OCI-LY7 (cell line): ENCODE data around the gene CNTN4. TPM values are rescaled to one million over a fixed set of nuclear protein-coding genes. Genes with fewer than 3 reads are reported as not detected.

Experiments
- BruUV-seq: library from RNA; stranded (reverse); fragments of 400-500 nt; replicated peaks from 2 replicates; lab custom pipeline; 2021; lab: Mats Ljungman, UMichigan
- CTCF ChIA-PET: fragments of 300-600 bp; sonication (Branson Sonifier 250); formaldehyde crosslinking; loops from one replicate; lab custom pipeline; 2022; ENCODE audit warnings: antibody characterized with exemption; ENCODE audit not compliant: unreplicated experiment; lab: Charles Lee
- POLR2A ChIA-PET: fragments of 300-600 bp; sonication (Branson Sonifier 250); formaldehyde crosslinking; loops from one replicate; lab custom pipeline; 2022; ENCODE audit warnings: antibody characterized with exemption; lab: Charles Lee
- DNase-seq: peaks from one replicate; pipeline ENCODE4 v3.0.0-alpha.2; 2015; ENCODE audit warnings: low spot score
- H2AFZ ChIP-seq: fragments of 200-600 bp; sonication (generic), shearing (Covaris generic); 2 replicates; pipeline ENCODE4 v1.6.1; 2014; ENCODE audit warnings: mild to moderate bottlenecking, antibody characterized with exemption, low read length, moderate library complexity
- H3K27ac ChIP-seq: fragments of 200-600 bp; sonication (generic); 2 replicates; pipeline ENCODE4 v1.5.1; 2014; ENCODE audit warnings: mixed run types, low read depth, mild to moderate bottlenecking, moderate library complexity, low read length, inconsistent platforms; ENCODE audit not compliant: poor library complexity, severe bottlenecking
- H3K36me3 ChIP-seq: fragments of 200-600 bp; sonication (generic); 2 replicates; pipeline ENCODE4 v1.6.1; 2014; ENCODE audit warnings: mild to moderate bottlenecking, antibody characterized with exemption, low read length, moderate library complexity, mixed read lengths; ENCODE audit not compliant: insufficient read depth
- H3K4me1 ChIP-seq: fragments of 200-600 bp; sonication (generic); 2 replicates; pipeline ENCODE4 v1.5.1; 2014; ENCODE audit warnings: mild to moderate bottlenecking, low read length; ENCODE audit not compliant: insufficient read depth, poor library complexity, severe bottlenecking
- H3K4me2 ChIP-seq: fragments of 200-600 bp; sonication (generic); 2 replicates; pipeline ENCODE4 v1.6.1; 2014; ENCODE audit warnings: mild to moderate bottlenecking, low read length
- H3K4me3 ChIP-seq: fragments of 200-600 bp; sonication (generic); 2 replicates; pipeline ENCODE4 v1.5.1; 2014; ENCODE audit warnings: mild to moderate bottlenecking, low read depth, low read length; ENCODE audit not compliant: poor library complexity, severe bottlenecking
- H3K79me2 ChIP-seq: fragments of 200-600 bp; sonication (generic); 2 replicates; pipeline ENCODE4 v1.6.1; 2016; ENCODE audit warnings: low read depth, mild to moderate bottlenecking, low read length, moderate library complexity, mixed read lengths; ENCODE audit not compliant: insufficient read depth
- H3K9me2 ChIP-seq: fragments of 200-600 bp; sonication (generic); 2 replicates; pipeline ENCODE4 v1.6.1; 2016; ENCODE audit warnings: mild to moderate bottlenecking, low read length, mixed read lengths; ENCODE audit not compliant: insufficient read depth
- H3K9me3 ChIP-seq: fragments of 200-600 bp; sonication (generic); 2 replicates; pipeline ENCODE4 v1.6.1; 2014; ENCODE audit warnings: mild to moderate bottlenecking, mixed run types, low read length, mixed read lengths
- H4K20me1 ChIP-seq: fragments of 200-600 bp; sonication (generic); 2 replicates; pipeline ENCODE4 v1.6.1; 2014; ENCODE audit warnings: mild to moderate bottlenecking, antibody characterized with exemption, low read length, moderate library complexity, mixed read lengths; ENCODE audit not compliant: insufficient read depth
- CTCF ChIP-seq: fragments of 200-600 bp; sonication (generic); conservative IDR thresholded peaks from 2 replicates; pipeline ENCODE4 v1.5.1; 2014; ENCODE audit warnings: mild to moderate bottlenecking, antibody characterized with exemption, low read length, moderate library complexity, mixed read lengths
- EZH2phosphoT487 ChIP-seq: fragments of 200-600 bp; sonication (generic); IDR thresholded peaks from 2 replicates; pipeline ENCODE4 v1.6.1; 2018; ENCODE audit warnings: low read depth, borderline replicate concordance, mild to moderate bottlenecking, mixed run types, antibody characterized with exemption, low read length, moderate library complexity, mixed read lengths
- intact Hi-C: fragments of 100-400 bp; cut with micrococcal nuclease; formaldehyde crosslinking; loops from one replicate; pipeline ENCODE4 v1.10.0; 2022; ENCODE audit not compliant: unreplicated experiment
- total RNA-seq, 2 experiments: library from RNA; depleted of rRNA in 1 of 2; stranded (reverse); fragments of >200 nt in 1 of 2; shearing (Covaris generic) in 1 of 2; gene quantifications; 2 replicates each; pipeline ENCODE4 v1.2.3, GENCODE V29; 2014 to 2022

Gene CNTN4
- total RNA-seq, 2 experiments from 2014 or later = not detected

DNA sequence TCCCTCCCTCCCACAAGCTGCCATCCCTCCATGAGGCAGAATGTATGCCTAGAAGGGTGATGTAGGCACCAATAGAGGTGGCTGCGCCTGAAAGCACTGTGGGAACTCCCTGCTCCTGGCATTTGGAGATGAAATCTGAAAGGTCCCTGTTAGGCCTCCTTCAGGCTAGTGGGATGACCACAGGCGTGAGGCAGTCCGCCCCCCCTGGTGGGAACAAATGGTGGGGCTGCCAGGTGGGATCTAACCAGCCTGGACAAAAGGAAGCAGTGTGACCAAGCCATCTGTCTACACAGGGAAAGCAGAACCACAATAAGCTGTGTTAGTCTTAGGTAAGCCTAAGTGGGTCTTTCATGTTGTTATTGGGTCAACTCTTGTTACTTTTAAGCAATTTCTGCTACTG is 986.2 kb downstream of the CNTN4 start:
- ChIA-PET POLR2A (no interaction called here), CTCF (no interaction called here)
- intact Hi-C loops = loop anchor here (5.0 kb wide), 1 partner anchor 92 kb away; the partner anchor contains the start of gene CRBN
- TF ChIP-seq CTCF = no peak
- no peak for TF ChIP-seq EZH2phosphoT487
- Histone ChIP-seq H4K20me1 (no peaks in the 10 kb centered on the region), H3K79me2 (no peaks in the 10 kb centered on the region), H3K4me1 (peaks cover 31% of the 10 kb centered on the region), H3K9me2 (no peaks in the 10 kb centered on the region), H3K9me3 (no peaks in the 10 kb centered on the region), H3K27ac (no peak overlapping the region), H3K4me3 (no peak overlapping the region), H3K4me2 (no peak overlapping the region), H3K36me3 (no peaks in the 10 kb centered on the region), H2AFZ (no peak overlapping the region)
- no TSS peak for BruUV-seq
- no peak for DNase-seq

GRCh38 chr3:3085782-3086181 is 987.1 kb downstream of the CNTN4 start:
- Histone ChIP-seq H3K4me3 (no peak overlapping the region), H3K27ac (no peak overlapping the region), H2AFZ (no peak overlapping the region), H3K4me1 (peaks cover 36% of the 10 kb centered on the region), H4K20me1 (no peaks in the 10 kb centered on the region), H3K4me2 (no peak overlapping the region), H3K79me2 (no peaks in the 10 kb centered on the region), H3K36me3 (no peaks in the 10 kb centered on the region), H3K9me3 (no peaks in the 10 kb centered on the region), H3K9me2 (no peaks in the 10 kb centered on the region)
- intact Hi-C loops = loop anchor here (5.0 kb wide), 1 partner anchor 92 kb away; the partner anchor contains the start of gene CRBN
- ChIA-PET CTCF (interaction anchor here (0.6 kb wide), 1 partner anchor 58 kb away, joined by 4 read pairs; no protein-coding TSS in a partner anchor), POLR2A (interaction anchor here (0.5 to 0.7 kb wide), 2 partner anchors 65 to 72 kb away, joined by 4 read pairs; no protein-coding TSS in a partner anchor)
- DNase-seq = no peak
- no TSS peak for BruUV-seq
- TF ChIP-seq CTCF = no peak
- TF ChIP-seq EZH2phosphoT487 = no peak

GRCh38 chr3:3086239-3086638 is 987.6 kb downstream of the CNTN4 start:
- CTCF ChIA-PET = no interaction called here
- no peak overlapping the region for H3K4me2 ChIP-seq
- no TSS peak for BruUV-seq

More at GRCh38 chr3:3086239-3086638, 987.6 kb downstream of the CNTN4 start:
- no peak for DNase-seq
- H3K27ac ChIP-seq = no peak overlapping the region
- no peaks in the 10 kb centered on the region for H4K20me1 ChIP-seq
- H3K9me2 ChIP-seq = no peaks in the 10 kb centered on the region
- H2AFZ ChIP-seq = no peak overlapping the region
- H3K4me1 ChIP-seq = peaks cover 36% of the 10 kb centered on the region
- POLR2A ChIA-PET = interaction anchor here (0.5 to 1.4 kb wide), 5 partner anchors 10 to 1038 kb away, joined by 3 to 4 read pairs (median 3); no protein-coding TSS in a partner anchor
- no peak overlapping the region for H3K4me3 ChIP-seq
- intact Hi-C loops = loop anchor here (5.0 kb wide), 1 partner anchor 91 kb away; the partner anchor contains the start of gene CRBN
- no peaks in the 10 kb centered on the region for H3K9me3 ChIP-seq
- no peaks in the 10 kb centered on the region for H3K79me2 ChIP-seq
- TF ChIP-seq EZH2phosphoT487 (no peak), CTCF (no peak)
- no peaks in the 10 kb centered on the region for H3K36me3 ChIP-seq
